NCI-H2227 (cell line): Measurements from ENCODE around the gene JSRP1.

ENCODE experiments used
- DNase-seq: peaks from one replicate; lab custom pipeline; 2025; ENCODE audit not compliant: unreplicated experiment; lab: John Stamatoyannopoulos, UW

Gene JSRP1

GRCh38 chr19:2216361-2217225, 39.6 kb downstream of the JSRP1 start:
- no peak for DNase-seq

- peak; percentile 27 for DNase-seq
Observed at GRCh38 chr19:2215281-2215751, 40.9 kb downstream of the JSRP1 start.

- no peak for DNase-seq
Observed at GRCh38 chr19:2214251-2214650, 42.0 kb downstream of the JSRP1 start.

- DNase-seq: no peak
Observed at GRCh38 chr19:2213799-2214198, 42.4 kb downstream of the JSRP1 start.

GRCh38 chr19:2212861-2213711, 43.1 kb downstream of the JSRP1 start:
- no peak for DNase-seq

GRCh38 chr19:2210987-2211740, 45.1 kb downstream of the JSRP1 start:
- no peak for DNase-seq

- no peak for DNase-seq
Observed at GRCh38 chr19:2210206-2210605, 46.0 kb downstream of the JSRP1 start.

- DNase-seq: no peak
Observed at GRCh38 chr19:2209408-2209807, 46.8 kb downstream of the JSRP1 start.

- DNase-seq: no peak
Observed at GRCh38 chr19:2208975-2209374, 47.2 kb downstream of the JSRP1 start.

- DNase-seq: peak; percentile 76
Observed at GRCh38 chr19:2207991-2208860, 48.0 kb downstream of the JSRP1 start.

GRCh38 chr19:2207008-2207407, 49.2 kb downstream of the JSRP1 start:
- no peak for DNase-seq

GRCh38 chr19:2202366-2202765, 53.9 kb downstream of the JSRP1 start:
- DNase-seq: no peak
